ENCODE data around the gene C11orf97. TPM values are rescaled to one million over a fixed set of nuclear protein-coding genes. Genes with fewer than 3 reads are reported as not detected.

C11orf97 gene
- total RNA-seq: not detected in 2 replicates

GRCh38 chr11:94511932-94512781, at the start of gene C11orf97:
C11orf97 (plus strand) TSS chr11:94512461; CDS start chr11:94512529, 68 bp downstream.

GRCh38 chr11:94493281-94494125, 18.8 kb upstream of the C11orf97 start, which contains the start of the genes ANKRD49 and MRE11:
ANKRD49 (plus strand) TSS chr11:94493984; CDS start chr11:94496694, 2,710 bp downstream.
MRE11 (minus strand) TSS chr11:94493844; CDS start chr11:94492801, 1,043 bp downstream.

GRCh38 chr11:94543695-94544645, 31.7 kb downstream of the C11orf97 start, which contains the start of gene FUT4:
FUT4 (plus strand) TSS chr11:94543921; CDS start chr11:94544134, 213 bp downstream.

GRCh38 chr11:94567181-94567670, 55.0 kb downstream of the C11orf97 start, which contains the start of gene PIWIL4:
PIWIL4 (plus strand) TSS chr11:94567368; CDS start chr11:94567519, 151 bp downstream.

Other genes with a start within 250 kb of the C11orf97 start
- 0.50 and 0.53 TPM in 2 replicates for gene IZUMO1R, start 207.9 kb upstream of the C11orf97 start, total RNA-seq
- under 0.01 and 0.26 TPM in 2 replicates for gene GPR83, start 111.0 kb upstream of the C11orf97 start, total RNA-seq
- 10.6 and 10.7 TPM in 2 replicates for gene MRE11, start 18.6 kb upstream of the C11orf97 start, total RNA-seq
- gene ANKRD49, start 18.5 kb upstream of the C11orf97 start, total RNA-seq: 9.5 and 10.3 TPM in 2 replicates
- 4.8 and 5.0 TPM in 2 replicates for gene FUT4, start 31.5 kb downstream of the C11orf97 start, total RNA-seq
- 2.6 and 3.0 TPM in 2 replicates for gene PIWIL4, start 54.9 kb downstream of the C11orf97 start, total RNA-seq

Measured in aortic smooth muscle cell (primary cell).